Measurements from ENCODE around the gene CEP72.
"Not testable (repeated sequence)": the region's sequence is repeated elsewhere in the genome, so short reads cannot be mapped to it uniquely, and the experiment has no call there.

CEP72 gene

GRCh38 chr5:611731-612486 lies at the start of gene CEP72:
CEP72 (plus strand) TSS chr5:612340; CDS start chr5:612362, 22 bp downstream.
- peak; percentile 88 for DNase-seq

- no peak for DNase-seq
Observed at GRCh38 chr5:565782-566440, 46.2 kb upstream of the CEP72 start.

- DNase-seq, result no peak
Observed at GRCh38 chr5:566636-567309, 45.4 kb upstream of the CEP72 start.

- no peak for DNase-seq
Observed at GRCh38 chr5:567664-568060, 44.5 kb upstream of the CEP72 start.

- no peak for DNase-seq
Observed at GRCh38 chr5:568061-568781, 43.9 kb upstream of the CEP72 start.

GRCh38 chr5:568809-569208 lies 43.3 kb upstream of the CEP72 start:
- no peak for DNase-seq

- DNase-seq, result no peak
Observed at GRCh38 chr5:569358-569867, 42.7 kb upstream of the CEP72 start.

GRCh38 chr5:569868-570361 lies 42.2 kb upstream of the CEP72 start:
- no peak for DNase-seq

GRCh38 chr5:570446-570845 lies 41.7 kb upstream of the CEP72 start:
- DNase-seq, result no peak

- DNase-seq, result no peak
Observed at GRCh38 chr5:570886-571285, 41.3 kb upstream of the CEP72 start.

GRCh38 chr5:571791-572190 lies 40.3 kb upstream of the CEP72 start:
- DNase-seq, result no peak

GRCh38 chr5:572398-573019 lies 39.6 kb upstream of the CEP72 start:
- no peak for DNase-seq

GRCh38 chr5:573206-573605 lies 38.9 kb upstream of the CEP72 start:
- no peak for DNase-seq

GRCh38 chr5:573976-574375 lies 38.2 kb upstream of the CEP72 start:
- DNase-seq, result no peak

GRCh38 chr5:574906-575305 lies 37.2 kb upstream of the CEP72 start:
- no peak for DNase-seq

GRCh38 chr5:575636-576035 lies 36.5 kb upstream of the CEP72 start:
- no peak for DNase-seq

GRCh38 chr5:577214-577613 lies 34.9 kb upstream of the CEP72 start:
- DNase-seq, result not testable (repeated sequence)

GRCh38 chr5:577800-578199 lies 34.3 kb upstream of the CEP72 start:
- no peak for DNase-seq

- no peak for DNase-seq
Observed at GRCh38 chr5:579211-579610, 32.9 kb upstream of the CEP72 start.

- DNase-seq, result no peak
Observed at GRCh38 chr5:579746-580366, 32.3 kb upstream of the CEP72 start.

GRCh38 chr5:580436-580835 lies 31.7 kb upstream of the CEP72 start:
- no peak for DNase-seq

GRCh38 chr5:581266-581665 lies 30.9 kb upstream of the CEP72 start:
- no peak for DNase-seq
